Duodenal mucosa (tissue), 2 donors: ENCODE measurements around the gene CILP2.

Experiments used
- H3K27ac ChIP-seq: one replicate; pipeline ENCODE4 v1.7.0; 2013; ENCODE audit warnings: low read depth, low read length
- H3K27me3 ChIP-seq, 2 donors: one replicate each; pipeline ENCODE4 v1.7.0; 2013; ENCODE audit warnings: low read length in 2 of 2, control low read depth in 1 of 2; ENCODE audit not compliant: insufficient read depth in 2 of 2, control insufficient read depth in 1 of 2
- H3K36me3 ChIP-seq, 2 donors: one replicate each; pipeline ENCODE4 v1.7.0; 2013; ENCODE audit warnings: low read length in 2 of 2, control low read depth in 1 of 2; ENCODE audit not compliant: insufficient read depth in 2 of 2, control insufficient read depth in 1 of 2
- H3K4me1 ChIP-seq, 2 donors: one replicate each; pipeline ENCODE4 v1.7.0; 2013; ENCODE audit warnings: low read length in 2 of 2, control low read depth in 1 of 2; ENCODE audit not compliant: insufficient read depth in 2 of 2, control insufficient read depth in 1 of 2
- H3K4me3 ChIP-seq, 2 donors: one replicate each; pipeline ENCODE4 v1.7.0; 2013; ENCODE audit warnings: low read length in 2 of 2, low read depth in 1 of 2
- H3K9ac ChIP-seq, 2 donors: one replicate each; pipeline ENCODE4 v1.7.0; 2013; ENCODE audit warnings: low read length in 2 of 2, low read depth in 1 of 2
- H3K9me3 ChIP-seq, 2 donors: one replicate each; pipeline ENCODE4 v1.7.0; 2013; ENCODE audit warnings: low read length in 2 of 2, control low read depth in 1 of 2; ENCODE audit not compliant: control insufficient read depth in 1 of 2

CILP2 gene

DNA sequence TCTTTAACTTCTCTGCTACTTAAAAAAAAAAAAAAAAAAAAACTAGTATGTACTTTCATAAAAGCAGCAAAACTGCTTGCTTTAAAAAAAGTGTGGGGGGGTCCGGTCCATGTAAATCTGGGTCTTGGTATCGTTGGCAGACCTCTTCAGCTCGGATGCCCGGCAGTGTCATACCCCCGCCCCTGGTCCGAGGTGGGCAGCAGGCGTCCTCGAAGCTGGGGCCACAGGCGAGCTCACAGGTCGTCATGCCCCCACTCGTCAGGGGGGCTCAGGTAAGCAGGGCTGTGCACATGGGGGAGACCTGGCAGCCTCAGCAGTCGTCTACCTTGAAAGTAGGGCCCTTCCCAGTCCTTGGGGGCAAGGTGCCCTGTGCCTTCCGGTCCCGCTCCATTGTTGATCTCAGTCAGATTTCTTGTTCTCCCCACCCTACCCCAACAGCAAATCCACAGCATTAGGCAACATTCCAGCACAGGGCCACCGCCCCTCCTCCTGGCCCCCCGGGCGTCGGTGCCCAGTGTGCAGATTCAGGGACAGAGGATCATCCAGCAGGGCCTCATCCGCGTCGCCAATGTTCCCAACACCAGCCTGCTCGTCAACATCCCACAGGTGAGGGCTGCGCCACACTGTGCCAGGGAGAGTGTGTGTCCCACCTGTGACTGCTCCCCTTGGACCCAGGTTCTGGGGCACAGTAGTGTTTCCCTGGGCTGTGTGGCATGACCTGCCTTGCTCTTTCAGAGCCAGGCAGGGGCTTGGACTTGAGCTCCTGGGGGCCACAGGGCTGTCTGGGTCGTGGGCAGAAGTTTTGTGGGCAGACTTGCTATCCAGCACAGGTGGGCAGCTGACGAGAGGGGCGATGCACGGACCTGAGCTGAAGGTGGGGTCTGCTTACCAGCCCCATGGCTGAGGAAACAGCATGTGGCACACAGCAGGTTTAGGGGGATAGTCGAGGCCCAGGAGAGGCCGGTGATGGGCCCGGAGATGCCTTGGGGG, 42.2 kb upstream of the CILP2 start:
- no peaks in the 10 kb centered on the region for H3K4me1 ChIP-seq
- no peaks in the 10 kb centered on the region for H3K9me3 ChIP-seq
- H3K36me3 ChIP-seq = peaks cover 55 to 91% of the 10 kb centered on the region in 2 donors
- no peaks in the 10 kb centered on the region for H3K27me3 ChIP-seq
- no peak overlapping the region for H3K4me3 ChIP-seq
- H3K27ac ChIP-seq = no peak overlapping the region
- no peak overlapping the region for H3K9ac ChIP-seq

- H3K27ac ChIP-seq = no peak overlapping the region
- H3K9me3 ChIP-seq = no peaks in the 10 kb centered on the region
- no peak overlapping the region for H3K4me3 ChIP-seq
- H3K36me3 ChIP-seq = peaks cover 53 to 94% of the 10 kb centered on the region in 2 donors
- no peak overlapping the region for H3K9ac ChIP-seq
- H3K4me1 ChIP-seq = no peaks in the 10 kb centered on the region
- H3K27me3 ChIP-seq = no peaks in the 10 kb centered on the region
Observed at GRCh38 chr19:19498255-19498991, 39.6 kb upstream of the CILP2 start.

DNA sequence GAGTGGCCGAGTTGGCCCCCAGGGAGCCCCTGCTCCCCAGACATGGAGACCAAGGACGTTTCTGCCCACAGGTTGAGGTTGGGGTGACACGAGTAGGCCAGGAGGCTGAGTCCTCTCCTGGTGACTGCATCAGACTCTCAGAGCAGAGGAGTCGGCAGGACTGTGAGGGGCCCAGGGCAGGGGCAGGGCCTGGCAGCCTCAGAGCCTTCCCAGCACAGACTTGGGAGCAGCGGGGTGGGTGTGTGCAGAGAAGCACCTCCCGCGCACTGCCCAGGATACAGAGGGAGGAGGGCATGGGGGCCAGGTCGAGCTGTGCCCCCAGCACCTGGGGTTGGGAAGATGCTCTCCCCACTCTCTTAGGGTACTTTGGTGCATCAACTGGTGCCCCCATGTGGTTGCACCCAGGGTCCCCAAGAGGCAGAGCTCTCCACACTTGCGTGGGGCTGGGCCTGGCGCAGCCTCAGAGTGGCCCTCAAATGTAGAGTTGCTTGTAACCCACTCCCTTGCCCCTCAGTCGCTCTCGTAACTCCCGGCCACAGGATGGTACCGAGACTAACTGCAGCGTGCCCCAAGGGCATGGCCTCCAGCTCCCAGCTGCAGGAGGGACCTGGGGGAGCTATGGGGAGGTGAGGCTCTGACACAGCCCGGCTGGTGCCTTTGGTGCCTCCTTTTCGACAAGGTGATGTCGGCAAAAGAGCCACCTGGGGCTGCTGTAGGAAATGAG, 38.6 kb upstream of the CILP2 start:
- H3K4me1 ChIP-seq = no peaks in the 10 kb centered on the region
- no peak overlapping the region for H3K9ac ChIP-seq
- no peak overlapping the region for H3K4me3 ChIP-seq
- no peak overlapping the region for H3K27ac ChIP-seq
- H3K36me3 ChIP-seq = peaks cover 50 to 95% of the 10 kb centered on the region in 2 donors
- H3K27me3 ChIP-seq = no peaks in the 10 kb centered on the region
- H3K9me3 ChIP-seq = no peaks in the 10 kb centered on the region

- Histone ChIP-seq H3K4me3 (no peak overlapping the region), H3K4me1 (no peaks in the 10 kb centered on the region), H3K9me3 (no peaks in the 10 kb centered on the region), H3K9ac (no peak overlapping the region), H3K27me3 (no peaks in the 10 kb centered on the region), H3K27ac (no peak overlapping the region), H3K36me3 (peaks cover 45 to 100% of the 10 kb centered on the region in 2 donors)
Observed at GRCh38 chr19:19500975-19501644, 37.0 kb upstream of the CILP2 start.

GRCh38 chr19:19501798-19502197, 36.3 kb upstream of the CILP2 start:
- Histone ChIP-seq H3K27ac (no peak overlapping the region), H3K4me3 (no peak overlapping the region), H3K36me3 (peaks cover 39 to 100% of the 10 kb centered on the region in 2 donors), H3K27me3 (no peaks in the 10 kb centered on the region), H3K9ac (no peak overlapping the region), H3K9me3 (no peaks in the 10 kb centered on the region), H3K4me1 (no peaks in the 10 kb centered on the region)

- Histone ChIP-seq H3K27ac (no peak overlapping the region), H3K27me3 (no peaks in the 10 kb centered on the region), H3K9ac (no peak overlapping the region), H3K4me1 (no peaks in the 10 kb centered on the region), H3K4me3 (no peak overlapping the region), H3K9me3 (no peaks in the 10 kb centered on the region), H3K36me3 (peaks cover 38 to 100% of the 10 kb centered on the region in 2 donors)
Observed at GRCh38 chr19:19502281-19502680, 35.8 kb upstream of the CILP2 start.

DNA sequence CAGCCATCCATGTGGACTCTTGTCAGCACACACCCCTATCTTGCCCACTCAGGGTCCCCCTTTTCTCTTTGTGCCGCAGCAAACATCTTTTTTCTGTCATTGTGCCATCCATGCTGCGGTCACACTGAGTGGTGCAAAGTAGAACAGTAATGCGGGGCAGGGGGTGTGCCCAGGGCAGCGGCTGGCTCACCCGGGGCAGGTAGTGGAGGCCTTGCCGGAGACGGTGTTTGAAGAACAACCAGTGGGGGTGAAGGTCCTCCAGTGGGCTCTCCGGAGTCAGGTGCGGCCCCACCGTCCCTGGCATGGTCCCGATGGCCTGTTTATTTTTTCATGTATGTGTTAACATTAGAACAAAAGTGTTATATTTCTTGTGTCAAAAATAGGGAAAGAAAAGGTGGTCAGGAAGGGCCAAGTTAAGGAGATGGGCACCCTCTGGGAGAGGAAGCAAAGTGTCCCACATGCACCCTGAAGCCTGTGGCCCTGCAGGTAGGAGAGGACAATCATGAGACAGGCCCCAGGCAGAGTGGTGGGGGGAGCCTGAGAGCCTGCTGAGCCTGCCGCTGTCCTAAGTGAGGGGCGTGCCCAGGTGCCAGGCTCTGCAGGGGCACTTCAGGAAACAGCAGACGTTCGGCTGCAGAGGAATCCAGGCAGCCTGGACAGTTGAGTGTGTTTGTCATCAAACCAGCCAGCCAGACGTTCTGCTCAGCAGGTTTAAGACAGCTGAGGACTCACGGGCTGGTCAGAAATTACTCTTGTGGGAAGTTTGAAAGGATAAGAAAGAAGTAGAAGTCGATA, 35.1 kb upstream of the CILP2 start:
- H3K9ac ChIP-seq = no peak overlapping the region
- no peak overlapping the region for H3K27ac ChIP-seq
- peaks cover 40 to 98% of the 10 kb centered on the region in 2 donors for H3K36me3 ChIP-seq
- no peak overlapping the region for H3K4me3 ChIP-seq
- H3K27me3 ChIP-seq = no peaks in the 10 kb centered on the region
- no peaks in the 10 kb centered on the region for H3K9me3 ChIP-seq
- H3K4me1 ChIP-seq = no peaks in the 10 kb centered on the region

DNA sequence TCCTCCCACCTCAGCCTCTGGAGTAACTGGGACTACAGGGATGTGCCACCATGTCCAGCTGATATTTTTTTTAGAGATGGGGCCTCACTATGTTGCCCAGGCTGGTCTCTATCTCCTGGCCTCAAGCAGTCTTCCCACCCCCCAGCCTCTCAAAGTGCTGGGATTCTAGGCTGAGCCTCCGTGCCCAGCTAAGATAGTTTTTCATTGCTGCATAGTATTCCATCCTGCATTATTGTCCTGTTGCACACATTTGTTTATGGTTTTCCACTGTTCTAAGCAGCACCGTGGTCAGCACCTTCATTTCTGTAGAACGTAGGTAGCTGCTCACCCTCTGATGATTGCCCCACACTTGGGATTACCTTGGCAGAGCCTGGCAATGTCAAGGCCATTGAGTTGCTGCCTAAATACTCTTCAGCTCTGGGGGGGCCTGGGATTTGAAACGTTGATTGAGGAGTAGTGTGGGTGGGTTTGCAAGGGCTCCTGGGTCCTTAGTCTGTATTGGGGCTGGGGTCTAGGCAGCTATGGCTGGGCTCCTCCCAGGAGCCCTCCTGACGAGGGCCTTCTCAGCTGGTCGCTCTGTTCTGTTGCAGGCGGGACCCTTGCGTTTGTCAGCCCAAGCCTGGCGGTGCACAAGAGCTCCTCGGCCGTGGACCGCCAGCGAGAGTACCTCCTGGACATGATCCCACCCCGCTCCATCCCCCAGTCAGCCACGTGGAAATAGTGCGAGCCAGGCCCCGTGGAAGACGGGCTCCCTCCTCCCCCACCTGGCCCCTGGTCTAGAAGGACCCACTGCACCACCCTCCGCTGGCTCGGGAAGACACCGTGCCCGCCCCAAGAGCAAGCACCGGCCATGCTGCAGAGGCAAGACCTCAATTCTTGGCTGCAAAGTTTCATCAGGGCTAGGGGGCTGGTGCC, 33.1 kb upstream of the CILP2 start:
- Histone ChIP-seq H3K4me1 (no peaks in the 10 kb centered on the region), H3K27me3 (no peaks in the 10 kb centered on the region), H3K27ac (no peak overlapping the region), H3K9ac (no peak overlapping the region), H3K9me3 (no peaks in the 10 kb centered on the region), H3K36me3 (peaks cover 35 to 82% of the 10 kb centered on the region in 2 donors), H3K4me3 (no peak overlapping the region)
